HepG2 (cell line): ENCODE measurements around the gene HSPA14. TPM values are rescaled to one million over a fixed set of nuclear protein-coding genes. Genes with fewer than 3 reads are reported as not detected.

Source experiments
- ATAC-seq: fragments of 200-7000 bp; cut with Tn5 transposase; 3 replicates; pipeline ENCODE4 v1.9.1; 2020; ENCODE audit warnings: mild to moderate bottlenecking, moderate library complexity
- BruUV-seq: library from RNA; stranded (reverse); fragments of 400-500 nt; replicated peaks from 2 replicates; lab custom pipeline; 2021; lab: Mats Ljungman, UMichigan
- CTCF ChIA-PET: fragments of 300-600 bp; formaldehyde crosslinking; extraction: SDS; loops from one replicate; lab custom pipeline; 2021; ENCODE audit warnings: low total read pairs, inconsistent platforms, low intra/inter-chr PET ratio; lab: Yijun Ruan, JAX
- POLR2A ChIA-PET: fragments of 350-600 bp; sonication (Branson Sonifier 250); formaldehyde crosslinking; loops from one replicate; lab custom pipeline; 2020; ENCODE audit warnings: antibody characterized with exemption, inconsistent platforms; lab: Yijun Ruan, JAX
- DNase-seq: peaks from one replicate; pipeline ENCODE4 v3.0.0-alpha.2; 2015; ENCODE audit warnings: low spot score
- FAIRE-seq: peaks from 3 replicates; lab custom pipeline; 2011; peaks lifted over from hg19 to GRCh38; lab: Jason Lieb, UNC
- H2AFZ ChIP-seq: one replicate; pipeline ENCODE4 v1.6.1; 2011; ENCODE audit warnings: low read length, inconsistent platforms
- H3K27ac ChIP-seq: fragments of 300-600 bp; 3 replicates; pipeline ENCODE4 v1.8.0; 2011; ENCODE audit warnings: mixed run types, mild to moderate bottlenecking, mixed read lengths, low read length, inconsistent platforms; ENCODE audit not compliant: insufficient read depth; ENCODE audit errors: extremely low read length
- H3K27me3 ChIP-seq, 2 experiments: fragments of 200-600 bp in 1 of 2; 2 replicates in 1 of 2; 3 replicates in 1 of 2; pipeline versions ENCODE4 v1.6.0 to v1.8.0; 2011; ENCODE audit warnings: low read length in 2 of 2, mild to moderate bottlenecking in 2 of 2, moderate library complexity in 2 of 2, inconsistent platforms in 1 of 2; ENCODE audit not compliant: insufficient read depth in 2 of 2, control insufficient read depth in 1 of 2
- H3K36me3 ChIP-seq, 2 experiments: fragments of 200-600 bp in 1 of 2; replicated peaks in 1 of 2; 2 replicates in 1 of 2; 3 replicates in 1 of 2; pipeline versions ENCODE4 v1.5.1 to v1.8.0; 2011; ENCODE audit warnings: low read length in 2 of 2, inconsistent platforms in 1 of 2; ENCODE audit not compliant: insufficient read depth in 2 of 2, control insufficient read depth in 1 of 2
- H3K4me1 ChIP-seq: 2 replicates; pipeline ENCODE4 v1.5.1; 2012; ENCODE audit warnings: low read length, inconsistent platforms; ENCODE audit not compliant: insufficient read depth
- H3K4me2 ChIP-seq: 2 replicates; pipeline ENCODE4 v1.6.0; 2011; ENCODE audit warnings: low read depth, low read length, inconsistent platforms
- H3K4me3 ChIP-seq, 3 experiments: fragments of 200-600 bp in 1 of 3; sonication (generic), shearing (Covaris generic) in 1 of 3; replicated peaks in 1 of 3; 2 replicates each; pipeline ENCODE4 v1.5.1; 2011 to 2016; ENCODE audit warnings: low read length in 3 of 3, inconsistent platforms in 2 of 3, low read depth in 2 of 3, mild to moderate bottlenecking in 2 of 3, control low read depth in 1 of 3, mixed read lengths in 1 of 3; ENCODE audit not compliant: insufficient read depth in 1 of 3
- H3K79me2 ChIP-seq: one replicate; pipeline ENCODE4 v1.6.1; 2011; ENCODE audit warnings: low read length, inconsistent platforms; ENCODE audit not compliant: insufficient read depth
- H3K9ac ChIP-seq: 2 replicates; pipeline ENCODE4 v1.6.0; 2011; ENCODE audit warnings: mild to moderate bottlenecking, low read depth, low read length, inconsistent platforms; ENCODE audit not compliant: insufficient read depth
- H3K9me3 ChIP-seq: 2 replicates; pipeline ENCODE4 v1.5.1; 2012; ENCODE audit warnings: mild to moderate bottlenecking, low read length
- H4K20me1 ChIP-seq: 2 replicates; pipeline ENCODE4 v1.6.0; 2011; ENCODE audit warnings: inconsistent platforms, mild to moderate bottlenecking, low read length, moderate library complexity; ENCODE audit not compliant: insufficient read depth
- ARNT ChIP-seq: fragments of 450-650 bp; IDR thresholded peaks from 2 replicates; pipeline ENCODE4 v1.6.1; 2017
- EED ChIP-seq: sonication (generic); formaldehyde crosslinking; IDR thresholded peaks from 2 replicates; pipeline ENCODE4 v1.5.0; 2020; ENCODE audit warnings: mild to moderate bottlenecking, missing genetic modification reagents
- FOXA3 ChIP-seq: IDR thresholded peaks from 2 replicates; pipeline ENCODE4 v1.6.1; 2016; ENCODE audit warnings: missing genetic modification reagents, missing compliant biosample characterization
- ZNF24 ChIP-seq: fragments of 450-650 bp; IDR thresholded peaks from 2 replicates; pipeline ENCODE4 v1.6.1; 2017; ENCODE audit warnings: antibody characterized with exemption, mild to moderate bottlenecking
- WGBS: methylation state at CpG from one replicate; pipeline ENCODE4 v1.1.6; 2017; ENCODE audit warnings: low lambda C conversion rate; 5-methylcytosine and 5-hydroxymethylcytosine counted together
- in situ Hi-C: cut with HindIII; loops from 2 replicates; pipeline ENCODE4 v1.10.0; 2017; ENCODE audit warnings: low pct_unique_long_range_greater_than_20kb; ENCODE audit not compliant: extremely low pct_ligation_motif_present
- intact Hi-C: fragments of 100-400 bp; cut with micrococcal nuclease; formaldehyde crosslinking; loops from one replicate; pipeline ENCODE4 v1.10.0; 2022; ENCODE audit not compliant: unreplicated experiment
- polyA plus RNA-seq, 8 experiments: library from polyadenylated mRNA; depleted of rRNA in 3 of 8; stranded (reverse) in 7 of 8; unstranded in 1 of 8; fragments of >200 nt; fragmentation: Illumina TruSeq in 4 of 8; extraction: Trizol in 4 of 8; gene quantifications; 2 replicates each; pipeline versions ENCODE4 v1.2.1 to v1.2.3, GENCODE V29; 2011 to 2016; ENCODE audit warnings: low read depth in 4 of 8, missing spikeins in 1 of 8, mixed read lengths in 1 of 8; ENCODE audit not compliant: insufficient read depth in 1 of 8
- total RNA-seq, 5 experiments: library from RNA; depleted of rRNA; stranded (reverse); fragments of >200 nt; fragmentation: Illumina TruSeq; extraction: Trizol; gene quantifications; 2 replicates each; pipeline ENCODE4 v1.2.3, GENCODE V29; 2016; ENCODE audit warnings: low read depth in 1 of 5
- TF ChIP-seq, protein P1 (sequence below): sonication (generic); formaldehyde crosslinking; IDR thresholded peaks from 2 replicates; pipeline ENCODE4 v1.5.1; 2020; ENCODE audit warnings: mild to moderate bottlenecking, missing genetic modification reagents
- TF ChIP-seq, protein P2 (sequence below): sonication (generic); formaldehyde crosslinking; IDR thresholded peaks from 2 replicates; pipeline ENCODE4 v1.5.0; 2020; ENCODE audit warnings: missing genetic modification reagents

Gene HSPA14
- total and polyA plus RNA-seq, 2 of the 13 experiments (the other 11 are each of a cell fraction or from before 2014, with no cell fraction given): 10.7 to 29.8 TPM

DNA sequence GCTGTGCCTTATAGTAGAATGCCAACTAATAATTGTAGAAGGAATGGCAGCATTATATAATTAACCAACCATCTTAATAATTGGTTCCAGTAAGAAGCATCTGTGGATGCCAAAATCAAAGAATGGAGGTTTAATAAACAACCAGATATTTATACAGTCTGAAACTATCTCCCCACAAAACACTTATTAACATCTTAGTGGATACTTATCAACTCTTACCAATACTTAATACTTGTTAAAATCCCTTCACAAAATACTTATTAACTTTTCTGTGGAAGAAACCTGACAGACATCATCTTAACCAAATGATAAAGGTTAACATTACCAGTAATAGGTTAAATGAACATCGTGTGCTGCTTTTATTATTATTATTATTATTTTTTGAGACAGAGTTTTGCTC is 34.3 kb upstream of the HSPA14 start:
- Histone ChIP-seq H4K20me1 (no peaks in the 10 kb centered on the region), H3K4me3 (no peak overlapping the region), H3K36me3 (no peaks in the 10 kb centered on the region), H3K27ac (no peak overlapping the region), H3K4me2 (no peak overlapping the region), H3K9me3 (no peaks in the 10 kb centered on the region), H2AFZ (no peak overlapping the region), H3K9ac (no peak overlapping the region), H3K27me3 (no peaks in the 10 kb centered on the region; a peak in 1 of 5 replicates), H3K79me2 (no peaks in the 10 kb centered on the region), H3K4me1 (no peaks in the 10 kb centered on the region)
- FAIRE-seq (no peak), DNase-seq (no peak), ATAC-seq (no peak)
- WGBS: 0% methylated on average over 1 of the region's 1 CpG
- in situ Hi-C loops: loop anchor here (25.0 kb wide), 1 partner anchor 617 kb away; no protein-coding TSS in a partner anchor
- POLR2A ChIA-PET: no interaction called here
- no TSS peak for BruUV-seq
- TF ChIP-seq EED (no peak), FOXA3 (CRISPR knock-in tag) (no peak), ZNF24 (no peak)
- TF ChIP-seq, protein P1, sequence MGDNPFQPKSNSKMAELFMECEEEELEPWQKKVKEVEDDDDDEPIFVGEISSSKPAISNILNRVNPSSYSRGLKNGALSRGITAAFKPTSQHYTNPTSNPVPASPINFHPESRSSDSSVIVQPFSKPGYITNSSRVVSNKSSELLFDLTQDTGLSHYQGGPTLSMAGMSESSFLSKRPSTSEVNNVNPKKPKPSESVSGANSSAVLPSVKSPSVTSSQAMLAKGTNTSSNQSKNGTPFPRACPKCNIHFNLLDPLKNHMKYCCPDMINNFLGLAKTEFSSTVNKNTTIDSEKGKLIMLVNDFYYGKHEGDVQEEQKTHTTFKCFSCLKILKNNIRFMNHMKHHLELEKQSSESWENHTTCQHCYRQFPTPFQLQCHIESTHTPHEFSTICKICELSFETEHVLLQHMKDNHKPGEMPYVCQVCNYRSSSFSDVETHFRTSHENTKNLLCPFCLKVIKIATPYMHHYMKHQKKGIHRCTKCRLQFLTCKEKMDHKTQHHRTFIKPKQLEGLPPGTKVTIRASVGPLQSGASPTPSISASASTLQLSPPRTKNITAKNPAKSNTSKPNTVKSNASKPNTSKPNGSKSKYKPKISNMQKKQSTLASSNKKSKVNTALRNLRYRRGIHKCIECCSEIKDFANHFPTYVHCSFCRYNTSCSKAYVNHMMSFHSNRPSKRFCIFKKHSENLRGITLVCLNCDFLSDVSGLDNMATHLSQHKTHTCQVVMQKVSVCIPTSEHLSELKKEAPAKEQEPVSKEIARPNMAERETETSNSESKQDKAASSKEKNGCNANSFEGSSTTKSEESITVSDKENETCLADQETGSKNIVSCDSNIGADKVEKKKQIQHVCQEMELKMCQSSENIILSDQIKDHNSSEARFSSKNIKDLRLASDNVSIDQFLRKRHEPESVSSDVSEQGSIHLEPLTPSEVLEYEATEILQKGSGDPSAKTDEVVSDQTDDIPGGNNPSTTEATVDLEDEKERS (CRISPR knock-in tag): no peak
- CTCF ChIA-PET: no interaction called here
- intact Hi-C loops: no loop called here

DNA sequence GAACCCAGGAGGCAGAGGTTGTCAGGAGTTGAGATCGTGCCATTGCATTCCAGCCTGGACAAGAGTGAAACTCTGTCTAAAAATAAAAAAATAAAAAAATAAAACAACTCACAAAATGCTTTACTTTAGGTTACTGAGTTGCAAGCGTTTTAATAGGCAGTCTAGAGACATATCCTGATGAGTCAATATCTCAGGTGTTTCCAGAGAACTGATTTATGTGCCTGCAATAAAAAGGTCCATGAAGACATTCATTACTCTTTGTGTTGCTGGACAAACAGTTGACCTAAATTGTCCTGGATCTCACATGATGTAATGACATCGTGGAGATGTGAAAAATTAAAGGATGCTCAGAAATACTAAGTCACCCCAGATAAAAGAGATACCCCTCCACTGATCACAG is 31.8 kb upstream of the HSPA14 start:
- H4K20me1 ChIP-seq: no peaks in the 10 kb centered on the region
- no peak overlapping the region for H3K4me3 ChIP-seq
- ATAC-seq (no peak), DNase-seq (no peak), FAIRE-seq (no peak)
- ChIA-PET POLR2A (no interaction called here), CTCF (no interaction called here)
- intact Hi-C loops: no loop called here
- WGBS: 12% methylated on average over 3 of the region's 3 CpGs
- no peak overlapping the region for H3K4me2 ChIP-seq
- no peaks in the 10 kb centered on the region for H3K27me3 ChIP-seq
- no peaks in the 10 kb centered on the region for H3K4me1 ChIP-seq
- no peaks in the 10 kb centered on the region for H3K9me3 ChIP-seq
- TF ChIP-seq, protein P2, sequence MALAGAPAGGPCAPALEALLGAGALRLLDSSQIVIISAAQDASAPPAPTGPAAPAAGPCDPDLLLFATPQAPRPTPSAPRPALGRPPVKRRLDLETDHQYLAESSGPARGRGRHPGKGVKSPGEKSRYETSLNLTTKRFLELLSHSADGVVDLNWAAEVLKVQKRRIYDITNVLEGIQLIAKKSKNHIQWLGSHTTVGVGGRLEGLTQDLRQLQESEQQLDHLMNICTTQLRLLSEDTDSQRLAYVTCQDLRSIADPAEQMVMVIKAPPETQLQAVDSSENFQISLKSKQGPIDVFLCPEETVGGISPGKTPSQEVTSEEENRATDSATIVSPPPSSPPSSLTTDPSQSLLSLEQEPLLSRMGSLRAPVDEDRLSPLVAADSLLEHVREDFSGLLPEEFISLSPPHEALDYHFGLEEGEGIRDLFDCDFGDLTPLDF (CRISPR knock-in tag): no peak
- TF ChIP-seq ARNT: no peak
- H3K79me2 ChIP-seq: no peaks in the 10 kb centered on the region
- BruUV-seq: no TSS peak
- in situ Hi-C loops: loop anchor here (25.0 kb wide), 1 partner anchor 619 kb away; no protein-coding TSS in a partner anchor
- no peak overlapping the region for H2AFZ ChIP-seq
- no peak overlapping the region for H3K9ac ChIP-seq
- no peak overlapping the region for H3K27ac ChIP-seq
- H3K36me3 ChIP-seq: no peaks in the 10 kb centered on the region
